IPS-18a (cell line): ENCODE data around the gene PDXK.

Experiments used
- H3K27ac ChIP-seq: one replicate; pipeline ENCODE4 v1.5.1; 2013; ENCODE audit warnings: low read length
- H3K27me3 ChIP-seq: one replicate; pipeline ENCODE4 v1.6.1; 2013; ENCODE audit warnings: mild to moderate bottlenecking, low read length; ENCODE audit not compliant: control insufficient read depth, insufficient read depth
- H3K36me3 ChIP-seq: one replicate; pipeline ENCODE4 v1.6.1; 2013; ENCODE audit warnings: low read depth, low read length; ENCODE audit not compliant: control insufficient read depth
- H3K4me1 ChIP-seq: one replicate; pipeline ENCODE4 v1.6.1; 2013; ENCODE audit warnings: low read depth, low read length; ENCODE audit not compliant: control insufficient read depth
- H3K4me3 ChIP-seq: one replicate; pipeline ENCODE4 v1.5.1; 2013; ENCODE audit warnings: low read length
- H3K9ac ChIP-seq: one replicate; pipeline ENCODE4 v1.6.1; 2013; ENCODE audit warnings: mild to moderate bottlenecking, low read length, moderate library complexity
- H3K9me3 ChIP-seq: one replicate; pipeline ENCODE4 v1.6.1; 2013; ENCODE audit warnings: low read depth, low read length; ENCODE audit not compliant: control insufficient read depth

Gene PDXK

DNA sequence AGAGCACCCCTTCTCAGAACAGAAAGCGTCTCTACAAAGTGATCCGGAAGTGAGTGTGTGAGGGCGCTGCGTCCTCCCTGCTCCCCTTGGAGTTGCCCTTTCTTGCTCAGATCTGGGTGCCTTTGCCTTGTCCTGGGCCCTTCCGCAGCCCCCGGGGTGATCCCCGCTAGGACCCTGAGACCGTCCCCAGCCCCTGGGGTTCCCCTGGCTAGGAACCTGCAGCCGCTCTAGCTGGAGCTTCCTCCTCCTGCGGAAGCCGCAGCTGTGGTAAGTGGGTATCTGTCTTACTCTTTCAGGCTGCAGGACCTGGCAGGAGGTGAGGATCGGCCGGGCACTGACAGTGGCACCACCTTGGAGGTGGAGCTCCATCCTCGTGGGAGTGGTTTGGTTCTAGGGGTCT is 81.6 kb downstream of the PDXK start:
- no peak overlapping the region for H3K4me3 ChIP-seq
- H3K9ac ChIP-seq = no peak overlapping the region
- H3K36me3 ChIP-seq = peaks cover 71% of the 10 kb centered on the region
- no peaks in the 10 kb centered on the region for H3K4me1 ChIP-seq
- no peaks in the 10 kb centered on the region for H3K27me3 ChIP-seq
- no peak overlapping the region for H3K27ac ChIP-seq
- H3K9me3 ChIP-seq = no peaks in the 10 kb centered on the region

DNA sequence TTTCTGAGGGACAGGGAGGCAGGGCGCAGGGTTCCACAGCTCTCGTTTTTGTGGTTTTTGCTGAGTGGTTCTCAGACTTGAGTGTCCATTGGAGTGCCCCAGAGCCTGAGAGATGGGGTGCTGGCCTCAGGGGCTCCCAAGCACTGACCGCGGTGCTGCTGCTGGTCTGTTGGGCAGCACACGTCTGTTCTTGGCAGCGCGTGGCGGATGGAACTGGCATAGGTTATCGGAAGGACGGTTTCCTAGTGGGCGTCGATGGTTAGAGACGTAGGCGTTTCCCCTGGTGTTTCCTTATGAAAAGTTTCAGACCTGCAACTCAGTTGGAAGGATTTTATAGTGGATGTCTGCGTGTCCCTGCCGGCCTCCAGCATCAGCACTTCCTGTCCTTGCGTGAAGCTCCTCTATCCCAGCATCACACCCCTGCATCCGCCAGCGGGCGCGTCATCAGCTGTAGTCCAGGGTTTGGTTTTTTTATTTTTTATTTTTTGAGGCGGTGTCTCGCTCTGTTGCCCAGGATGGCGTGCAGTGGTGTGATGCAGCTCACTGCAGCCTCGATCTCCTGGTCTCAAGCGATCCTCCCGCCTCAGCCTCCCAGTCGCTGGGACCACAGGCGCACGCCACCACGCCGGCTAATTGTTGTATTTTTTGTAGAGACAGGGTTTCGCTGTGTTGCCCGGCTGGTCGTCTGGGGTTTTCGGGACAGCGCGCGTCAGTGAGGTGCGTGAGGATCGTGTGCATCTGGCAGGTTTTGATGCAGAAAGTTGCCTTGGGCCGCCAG is 82.3 kb downstream of the PDXK start:
- no peaks in the 10 kb centered on the region for H3K4me1 ChIP-seq
- H3K9me3 ChIP-seq = no peaks in the 10 kb centered on the region
- H3K4me3 ChIP-seq = no peak overlapping the region
- peaks cover 68% of the 10 kb centered on the region for H3K36me3 ChIP-seq
- no peaks in the 10 kb centered on the region for H3K27me3 ChIP-seq
- no peak overlapping the region for H3K27ac ChIP-seq
- no peak overlapping the region for H3K9ac ChIP-seq

DNA sequence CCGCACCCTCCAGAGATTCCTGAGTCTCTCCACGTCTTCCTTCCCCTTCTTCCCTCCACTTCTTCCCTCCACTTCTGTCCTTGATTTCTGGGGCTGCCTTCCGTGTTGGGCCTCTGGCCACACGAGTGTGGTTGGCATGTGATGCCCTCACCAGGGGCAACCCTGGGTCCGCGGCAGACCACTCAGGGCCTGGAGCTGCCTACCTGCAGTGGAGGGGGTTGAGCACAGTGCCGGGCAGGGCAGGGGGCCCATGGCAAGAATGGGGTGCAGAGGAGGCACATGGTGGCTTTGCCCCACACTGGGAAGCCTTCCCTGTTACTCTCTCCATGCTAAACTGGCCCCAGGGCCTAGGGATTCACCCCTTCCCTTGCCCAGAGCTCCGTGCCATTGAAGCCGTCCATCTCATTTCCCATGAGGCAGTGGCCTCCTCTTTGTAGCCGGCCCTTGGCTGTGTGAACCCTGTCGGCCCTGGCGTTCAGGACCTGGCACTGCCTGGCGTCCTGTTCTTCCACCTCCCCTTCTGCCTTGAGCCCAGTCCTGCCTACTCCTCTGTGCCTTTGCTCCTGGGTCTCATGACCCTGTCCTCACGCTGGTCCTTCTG is 83.9 kb downstream of the PDXK start:
- Histone ChIP-seq H3K4me1 (no peaks in the 10 kb centered on the region), H3K4me3 (no peak overlapping the region), H3K9ac (no peak overlapping the region), H3K27me3 (no peaks in the 10 kb centered on the region), H3K27ac (no peak overlapping the region), H3K9me3 (no peaks in the 10 kb centered on the region), H3K36me3 (peaks cover 52% of the 10 kb centered on the region)

DNA sequence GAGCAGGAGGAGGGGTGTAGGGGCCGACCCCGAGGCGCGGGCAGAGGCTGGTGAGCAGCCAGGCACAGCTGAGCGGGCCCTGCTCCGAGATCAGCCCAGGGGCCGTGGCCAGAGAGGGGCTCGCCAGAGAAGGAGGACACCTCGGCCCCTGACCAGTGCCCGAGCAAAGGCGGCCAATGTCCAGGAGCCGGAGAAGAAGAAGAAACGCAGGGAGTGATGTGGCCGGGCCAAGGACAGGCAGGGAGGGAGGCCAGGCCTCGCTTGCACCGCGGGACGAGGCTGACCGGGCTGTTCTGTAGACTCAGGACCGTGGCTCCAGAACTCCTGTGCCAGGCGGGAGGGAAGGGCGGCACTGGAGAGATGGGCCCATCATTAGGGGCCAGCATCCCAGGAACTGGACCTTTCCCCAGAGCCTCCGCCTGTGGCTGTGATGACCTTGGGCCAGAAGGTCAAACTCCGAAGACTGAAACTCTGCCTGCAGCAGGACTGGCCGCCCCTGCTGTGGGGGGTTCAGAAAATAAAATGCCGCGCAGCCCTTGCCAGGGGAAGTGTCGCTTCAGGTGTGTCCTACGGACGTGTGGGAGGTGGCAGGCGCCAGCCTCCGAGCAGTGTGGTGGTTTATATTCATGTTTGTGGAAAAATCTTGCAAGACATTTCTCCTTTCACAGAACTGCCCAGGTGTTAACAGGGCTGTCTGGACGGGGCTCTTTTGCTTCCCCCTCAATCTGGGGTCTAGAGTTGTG is 84.8 kb downstream of the PDXK start:
- Histone ChIP-seq H3K4me1 (no peaks in the 10 kb centered on the region), H3K36me3 (peaks cover 43% of the 10 kb centered on the region)

DNA sequence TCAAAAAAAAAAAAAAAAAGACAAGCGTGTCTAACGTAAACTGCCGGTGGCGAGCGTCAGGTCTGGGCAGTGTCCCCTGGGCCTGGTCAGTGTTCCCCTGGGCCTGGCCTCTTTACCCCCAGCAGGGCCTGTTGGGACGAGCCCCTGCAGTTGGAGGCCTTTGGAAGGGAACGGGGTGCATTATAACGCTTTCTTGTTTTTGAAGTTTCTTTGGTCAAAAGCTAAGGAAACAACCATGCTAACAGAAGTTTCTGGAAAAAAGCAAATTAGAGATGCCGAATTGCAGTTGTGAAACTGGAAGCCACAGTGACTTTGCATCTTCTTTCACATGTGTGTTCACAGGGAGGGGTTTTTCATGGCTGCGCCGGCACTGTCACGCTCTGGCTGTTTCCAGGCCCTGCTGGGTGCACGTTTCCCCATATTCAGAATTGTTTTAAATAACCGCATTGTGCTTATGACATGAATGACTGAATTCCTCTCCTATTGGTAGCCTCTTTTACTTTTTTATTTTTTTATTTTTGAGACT is 86.4 kb downstream of the PDXK start:
- no peaks in the 10 kb centered on the region for H3K4me1 ChIP-seq

More for the DNA sequence above, 84.8 kb downstream of the PDXK start:
- H3K9ac ChIP-seq = no peak overlapping the region
- H3K27me3 ChIP-seq = no peaks in the 10 kb centered on the region
- H3K9me3 ChIP-seq = no peaks in the 10 kb centered on the region
- no peak overlapping the region for H3K4me3 ChIP-seq
- no peak overlapping the region for H3K27ac ChIP-seq

DNA sequence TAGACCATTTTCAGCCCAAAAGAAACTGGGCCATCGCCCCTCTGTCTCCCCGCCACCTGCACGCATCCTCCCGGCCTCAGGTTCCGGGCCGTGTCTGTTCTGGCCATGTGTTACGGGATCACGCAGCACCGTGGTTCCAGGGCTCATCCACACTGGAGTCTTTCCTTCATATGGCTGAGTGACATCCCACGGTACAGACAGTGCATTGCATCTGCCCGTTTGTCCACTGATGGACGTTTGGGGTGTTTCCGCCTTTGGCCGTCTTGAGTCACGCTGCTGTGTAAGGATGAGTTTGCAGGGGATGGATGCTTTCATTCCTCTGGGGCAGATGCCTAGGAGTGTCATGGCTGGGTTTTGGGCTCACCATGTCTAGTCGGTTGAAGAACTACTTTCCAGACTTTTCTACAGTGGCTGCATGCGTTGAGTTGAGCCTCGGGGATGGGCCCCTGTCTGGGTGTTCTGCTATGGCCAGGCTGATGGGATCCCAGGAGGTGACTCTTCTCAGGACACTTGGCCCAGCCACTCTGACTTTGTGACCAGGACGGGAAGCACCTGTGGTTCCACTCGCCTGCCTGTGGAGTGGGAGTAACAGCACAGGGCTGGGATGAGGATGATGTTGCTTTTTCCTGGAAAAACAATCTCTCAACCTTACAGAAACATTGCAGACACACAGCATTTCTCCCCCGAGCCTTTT is 87.2 kb downstream of the PDXK start:
- Histone ChIP-seq H3K36me3 (peaks cover 20% of the 10 kb centered on the region), H3K9me3 (no peaks in the 10 kb centered on the region), H3K4me3 (no peak overlapping the region), H3K9ac (no peak overlapping the region), H3K4me1 (no peaks in the 10 kb centered on the region), H3K27ac (no peak overlapping the region), H3K27me3 (no peaks in the 10 kb centered on the region)

More for the DNA sequence above, 86.4 kb downstream of the PDXK start:
- no peaks in the 10 kb centered on the region for H3K27me3 ChIP-seq
- no peak overlapping the region for H3K9ac ChIP-seq
- H3K9me3 ChIP-seq = no peaks in the 10 kb centered on the region
- H3K4me3 ChIP-seq = no peak overlapping the region
- H3K27ac ChIP-seq = no peak overlapping the region
- H3K36me3 ChIP-seq = peaks cover 28% of the 10 kb centered on the region

DNA sequence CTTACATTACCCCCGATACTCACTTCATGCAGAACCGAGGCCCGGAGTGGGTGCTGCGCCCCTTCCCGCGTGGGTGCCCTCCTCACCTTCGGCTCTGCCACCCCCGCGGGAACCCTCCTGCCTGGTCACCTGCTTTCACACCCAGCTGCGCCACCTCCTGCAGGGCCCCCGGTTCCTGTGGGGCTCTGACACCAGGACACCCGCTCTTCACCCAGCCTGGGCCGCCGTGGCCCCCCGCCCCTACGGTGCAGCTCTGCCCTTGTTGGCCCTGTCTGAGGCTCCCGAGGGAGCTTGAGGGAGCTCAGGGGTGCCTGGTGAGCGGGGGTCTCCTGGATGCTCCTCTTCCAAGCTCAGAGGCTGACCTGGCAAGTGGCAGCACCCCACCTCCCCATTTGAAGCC is 89.4 kb downstream of the PDXK start:
- no peaks in the 10 kb centered on the region for H3K27me3 ChIP-seq
- H3K27ac ChIP-seq = no peak overlapping the region
- H3K4me3 ChIP-seq = no peak overlapping the region
- no peaks in the 10 kb centered on the region for H3K4me1 ChIP-seq
- H3K36me3 ChIP-seq = peaks cover 5% of the 10 kb centered on the region
- H3K9me3 ChIP-seq = no peaks in the 10 kb centered on the region
- no peak overlapping the region for H3K9ac ChIP-seq

DNA sequence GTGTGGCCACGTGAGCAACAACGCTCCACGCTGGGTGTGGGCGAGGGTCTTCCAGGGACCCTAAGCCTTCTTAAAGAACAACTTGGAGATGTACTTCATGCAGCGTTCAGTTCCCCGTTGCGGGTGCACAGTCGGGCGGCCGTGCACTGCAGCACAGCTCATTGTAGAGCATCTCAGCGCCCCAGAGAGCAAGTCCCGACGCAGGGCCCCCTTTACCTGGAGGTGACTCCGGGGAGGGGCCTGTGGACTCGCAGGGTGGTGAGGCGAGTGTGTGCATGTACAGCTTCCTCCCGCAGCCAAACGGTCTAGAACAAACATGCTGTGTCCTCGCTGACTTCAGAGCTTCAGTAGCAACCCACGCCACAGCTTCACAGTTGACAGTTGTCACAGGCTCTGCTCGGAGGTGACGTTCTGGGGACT is 89.9 kb downstream of the PDXK start:
- Histone ChIP-seq H3K4me1 (no peaks in the 10 kb centered on the region), H3K4me3 (no peak overlapping the region), H3K9me3 (no peaks in the 10 kb centered on the region), H3K9ac (no peak overlapping the region), H3K36me3 (peaks cover 5% of the 10 kb centered on the region), H3K27me3 (no peaks in the 10 kb centered on the region), H3K27ac (no peak overlapping the region)

DNA sequence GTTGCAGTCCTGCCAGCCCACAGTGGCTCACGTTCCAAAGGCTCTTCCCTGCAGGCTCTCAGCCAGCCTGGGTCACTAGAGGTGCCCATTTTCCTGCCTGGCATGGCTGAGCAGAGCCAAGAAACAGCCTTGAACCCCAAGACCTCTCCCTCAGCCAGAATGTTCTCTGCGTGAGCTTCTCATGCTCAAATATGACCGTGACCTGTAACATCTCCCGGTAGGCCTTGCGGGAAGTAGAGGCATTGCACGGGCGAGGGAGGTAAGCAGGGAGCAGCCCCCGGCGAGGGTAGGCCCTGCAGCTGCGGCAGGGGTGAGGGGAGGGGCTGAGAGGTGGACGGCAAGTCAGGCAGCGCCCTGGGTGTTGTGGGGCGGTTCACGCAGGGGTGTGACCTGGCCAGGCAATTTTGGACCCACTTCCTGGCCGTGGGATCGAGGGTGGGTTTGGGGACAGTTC is 90.4 kb downstream of the PDXK start:
- Histone ChIP-seq H3K27ac (no peak overlapping the region), H3K9me3 (no peaks in the 10 kb centered on the region), H3K36me3 (peaks cover 5% of the 10 kb centered on the region), H3K4me1 (peaks cover 3% of the 10 kb centered on the region), H3K4me3 (no peak overlapping the region), H3K9ac (no peak overlapping the region), H3K27me3 (no peaks in the 10 kb centered on the region)

DNA sequence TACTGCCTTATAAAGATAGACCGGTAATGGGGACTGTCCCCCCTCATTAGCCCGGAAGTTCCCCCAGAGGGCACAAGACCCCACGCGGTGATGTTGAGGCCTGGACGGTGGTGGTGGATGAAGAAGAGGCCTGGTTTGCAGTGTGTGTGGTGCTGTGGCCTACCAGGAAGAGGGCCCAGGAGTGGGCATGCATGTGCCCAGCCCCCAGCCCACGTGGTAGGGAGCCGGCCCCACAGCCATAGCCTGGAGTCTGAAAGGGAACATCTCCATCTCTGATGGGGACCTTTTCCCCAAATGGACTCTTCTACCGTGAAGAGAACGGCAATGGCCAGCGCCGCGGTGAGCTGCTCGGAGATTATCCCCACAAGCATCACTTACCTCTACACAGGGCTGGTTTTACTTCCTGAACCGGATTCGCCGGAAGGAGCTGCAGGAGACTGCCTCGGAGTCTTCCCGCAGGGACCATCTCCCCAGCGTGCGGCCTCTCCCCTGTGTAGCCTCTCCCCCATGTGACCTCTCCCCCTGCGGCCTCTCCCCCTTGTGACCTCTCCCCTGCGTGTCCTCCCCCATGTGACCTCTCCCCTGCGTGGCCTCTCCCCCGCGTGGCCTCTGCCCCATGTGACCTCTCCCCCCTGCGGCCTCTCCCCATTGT is 91.0 kb downstream of the PDXK start:
- H3K9ac ChIP-seq = no peak overlapping the region
- no peak overlapping the region for H3K27ac ChIP-seq
- H3K9me3 ChIP-seq = no peaks in the 10 kb centered on the region
- peaks cover 8% of the 10 kb centered on the region for H3K4me1 ChIP-seq
- H3K4me3 ChIP-seq = no peak overlapping the region
- peaks cover 5% of the 10 kb centered on the region for H3K36me3 ChIP-seq
- H3K27me3 ChIP-seq = no peaks in the 10 kb centered on the region
